GM12878 (cell line): ENCODE measurements around the gene IGIP. TPM values are rescaled to one million over a fixed set of nuclear protein-coding genes. Genes with fewer than 3 reads are reported as not detected.

ENCODE experiments used
- ATAC-seq: fragments of 200-7000 bp; cut with Tn5 transposase; 3 replicates; pipeline ENCODE4 v1.9.1; 2020; ENCODE audit warnings: mild to moderate bottlenecking, moderate library complexity
- BruUV-seq: library from RNA; stranded (reverse); fragments of 400-500 nt; replicated peaks from 2 replicates; lab custom pipeline; 2021; lab: Mats Ljungman, UMichigan
- CTCF ChIA-PET: fragments of 300-600 bp; sonication (Branson Sonifier 250); formaldehyde crosslinking; extraction: SDS; loops from one replicate; lab custom pipeline; 2021; ENCODE audit warnings: inconsistent platforms; lab: Yijun Ruan, JAX
- POLR2A ChIA-PET: fragments of 350-600 bp; formaldehyde crosslinking; extraction: SDS; loops from one replicate; lab custom pipeline; 2021; ENCODE audit warnings: inconsistent platforms; lab: Charles Lee
- RAD21 ChIA-PET: fragments of 300-600 bp; sonication (Branson Sonifier 250); formaldehyde crosslinking; loops from one replicate; lab custom pipeline; 2023; ENCODE audit warnings: antibody characterized with exemption; ENCODE audit not compliant: unreplicated experiment; lab: Charles Lee
- SMC1A ChIA-PET: fragments of 300-600 bp; sonication (Branson Sonifier 250); formaldehyde crosslinking; loops from one replicate; lab custom pipeline; 2023; ENCODE audit not compliant: unreplicated experiment, uncharacterized antibody; lab: Charles Lee
- DNase-seq: peaks from one replicate; pipeline ENCODE4 v3.0.0-alpha.2; 2011; ENCODE audit warnings: low read depth, low spot score
- FAIRE-seq: peaks from 3 replicates; lab custom pipeline; 2011; peaks lifted over from hg19 to GRCh38; lab: Jason Lieb, UNC
- H2AFZ ChIP-seq: 2 replicates; pipeline ENCODE4 v1.6.0; 2011; ENCODE audit warnings: low read depth, low read length, control low read depth; ENCODE audit not compliant: control insufficient read depth
- H3K27ac ChIP-seq: 2 replicates; pipeline ENCODE4 v1.5.1; 2011; ENCODE audit warnings: control low read depth; ENCODE audit not compliant: control insufficient read depth, insufficient read depth
- H3K27me3 ChIP-seq, 2 experiments: replicated peaks in 1 of 2; 2 replicates each; pipeline versions ENCODE4 v1.6.0 to v1.6.1; 2011; ENCODE audit warnings: low read length in 1 of 2; ENCODE audit not compliant: control insufficient read depth in 2 of 2, insufficient read depth in 2 of 2
- H3K36me3 ChIP-seq, 2 experiments: 2 replicates each; pipeline ENCODE4 v1.5.1; 2011; ENCODE audit warnings: low read length in 1 of 2; ENCODE audit not compliant: control insufficient read depth in 2 of 2, insufficient read depth in 2 of 2
- H3K4me1 ChIP-seq: 2 replicates; pipeline ENCODE4 v1.6.1; 2011; ENCODE audit warnings: mild to moderate bottlenecking, low read length, moderate library complexity, mixed read lengths; ENCODE audit not compliant: control insufficient read depth, insufficient read depth
- H3K4me2 ChIP-seq: 2 replicates; pipeline ENCODE4 v1.6.0; 2011; ENCODE audit warnings: control low read depth; ENCODE audit not compliant: control insufficient read depth, insufficient read depth
- H3K4me3 ChIP-seq: fragments of 200-600 bp; sonication (generic); 2 replicates; pipeline ENCODE4 v1.5.1; 2016
- H3K79me2 ChIP-seq: 2 replicates; pipeline ENCODE4 v1.6.0; 2011; ENCODE audit warnings: low read length; ENCODE audit not compliant: control insufficient read depth, insufficient read depth
- H3K9ac ChIP-seq: 2 replicates; pipeline ENCODE4 v1.8.0; 2011; ENCODE audit warnings: low read length, control low read depth, mixed read lengths; ENCODE audit not compliant: control insufficient read depth, insufficient read depth
- H3K9me3 ChIP-seq: replicated peaks from 3 replicates; pipeline ENCODE4 v1.5.1; 2011; ENCODE audit warnings: mild to moderate bottlenecking, low read length; ENCODE audit not compliant: control insufficient read depth, insufficient read depth
- H4K20me1 ChIP-seq: 2 replicates; pipeline ENCODE4 v1.6.0; 2011; ENCODE audit not compliant: control insufficient read depth, insufficient read depth
- CBX5 ChIP-seq: sonication (generic); IDR thresholded peaks from 2 replicates; pipeline ENCODE4 v1.6.1; 2016; ENCODE audit warnings: low read depth, moderate library complexity, mild to moderate bottlenecking, inconsistent platforms
- CEBPZ ChIP-seq: fragments of 150-350 bp; IDR thresholded peaks from 2 replicates; pipeline ENCODE4 v1.6.1; 2016; ENCODE audit warnings: low read depth, low read length
- CUX1 ChIP-seq: IDR thresholded peaks from 2 replicates; pipeline ENCODE4 v1.6.1; 2012; ENCODE audit warnings: improper control_type of control experiment, low read depth, low read length; ENCODE audit not compliant: insufficient replicate concordance
- POLR2AphosphoS2 ChIP-seq: IDR thresholded peaks from 2 replicates; pipeline ENCODE4 v1.6.1; 2011; ENCODE audit warnings: low read depth, mild to moderate bottlenecking, low read length, improper control_type of control experiment, moderate library complexity
- SKIL ChIP-seq: fragments of 450-650 bp; IDR thresholded peaks from 2 replicates; pipeline ENCODE4 v1.6.1; 2017; ENCODE audit warnings: mild to moderate bottlenecking, low read depth, inconsistent platforms; ENCODE audit not compliant: poor library complexity, severe bottlenecking
- USF2 ChIP-seq: IDR thresholded peaks from 2 replicates; pipeline ENCODE4 v1.6.1; 2011; ENCODE audit warnings: low read depth, low read length, improper control_type of control experiment, borderline replicate concordance
- in situ Hi-C: fragments of 300-500 bp; cut with MboI; formaldehyde crosslinking; loops from 9 replicates; pipeline ENCODE4 v1.14.3; 2018; ENCODE audit warnings: mixed read lengths
- intact Hi-C: fragments of 100-400 bp; cut with micrococcal nuclease; formaldehyde crosslinking; loops from one replicate; pipeline ENCODE4 v1.14.2; 2022; ENCODE audit not compliant: unreplicated experiment
- polyA plus RNA-seq, 11 experiments: library from polyadenylated mRNA; depleted of rRNA in 4 of 11; unstranded in 6 of 11; stranded (reverse) in 5 of 11; fragments of >200 nt; fragmentation: Nextera tagmentation in 4 of 11; fragmentation: Illumina TruSeq in 1 of 11; extraction: Ambion mirVana in 4 of 11; extraction: Trizol in 1 of 11; gene quantifications; 1 replicate in 1 of 11; 2 replicates in 10 of 11; pipeline versions ENCODE4 v1.2.1 to v1.2.3, GENCODE V29; 2011 to 2016; ENCODE audit warnings: inconsistent platforms in 2 of 11, missing spikeins in 2 of 11, low read depth in 1 of 11
- total RNA-seq, 4 experiments: library from RNA; depleted of rRNA in 3 of 4; stranded (reverse); fragments of >200 nt in 3 of 4; fragmentation: Illumina TruSeq in 1 of 4; extraction: Trizol in 1 of 4; gene quantifications; 2 replicates each; pipeline versions ENCODE4 v1.2.1 to v1.2.3, GENCODE V29; 2013 to 2021

Gene IGIP
- total and polyA plus RNA-seq, 10 of the 15 experiments (the other 5 are each of a cell fraction or from before 2014, with no cell fraction given) = 0.58 to 3.3 (median 1.9) TPM

- H3K4me3 ChIP-seq = no peak overlapping the region
- no peak overlapping the region for H3K9ac ChIP-seq
- ChIA-PET POLR2A (no interaction called here), CTCF (interaction anchor here (0.9 to 19.8 kb wide), 9 partner anchors 8 to 211 kb away, joined by 3 to 353 read pairs (median 5); no protein-coding TSS in a partner anchor), SMC1A (interaction anchor here (1.2 to 4.6 kb wide), 4 partner anchors 14 to 67 kb away, joined by 3 to 66 read pairs (median 4); no protein-coding TSS in a partner anchor), RAD21 (interaction anchor here (0.9 to 2.1 kb wide), 4 partner anchors 25 to 172 kb away, joined by 3 to 11 read pairs (median 3); no protein-coding TSS in a partner anchor)
- FAIRE-seq (no peak), DNase-seq (no peak), ATAC-seq (no peak)
- H3K36me3 ChIP-seq = no peaks in the 10 kb centered on the region
- H3K27ac ChIP-seq = no peak overlapping the region
- H3K4me2 ChIP-seq = no peak overlapping the region
- no peaks in the 10 kb centered on the region for H3K9me3 ChIP-seq
- intact Hi-C loops (no loop called here), in situ Hi-C loops (no loop called here)
- peaks cover 4% of the 10 kb centered on the region; the same call in 1 of the 2 replicates for H4K20me1 ChIP-seq
- no TSS peak for BruUV-seq
- peaks cover 6% of the 10 kb centered on the region; the same call in 1 of the 2 replicates for H3K4me1 ChIP-seq
- H2AFZ ChIP-seq = no peak overlapping the region
- H3K27me3 ChIP-seq = peaks cover 2 to 6% of the 10 kb centered on the region in 2 experiments; a peak in 3 of 4 replicates
- H3K79me2 ChIP-seq = no peaks in the 10 kb centered on the region
- TF ChIP-seq CEBPZ = no peak
- no peak for TF ChIP-seq POLR2AphosphoS2
- TF ChIP-seq USF2 = no peak
- no peak for TF ChIP-seq CBX5
- no peak for TF ChIP-seq CUX1
- TF ChIP-seq SKIL = no peak
Measured at GRCh38 chr5:140141241-140141640, 15.5 kb downstream of the IGIP start.
